Spleen (tissue), 11 donors: ENCODE measurements around the gene PLCB1. TPM values are rescaled to one million over a fixed set of nuclear protein-coding genes. Genes with fewer than 3 reads are reported as not detected.

Source experiments
- DNase-seq: peaks from one replicate; pipeline ENCODE4 v3.0.0-alpha.2; 2020
- H3K27ac ChIP-seq, 8 donors: fragments of 200-600 bp; sonication (generic) in 7 of 8; 1 replicate in 4 of 8; 2 replicates in 4 of 8; pipeline versions ENCODE4 v1.5.0 to v1.8.0; 2016 to 2021; ENCODE audit warnings: inconsistent platforms in 4 of 8, mild to moderate bottlenecking in 4 of 8, moderate library complexity in 1 of 8
- H3K27me3 ChIP-seq, 7 donors: fragments of 200-600 bp; sonication (generic) in 6 of 7; replicated peaks in 1 of 7; 1 replicate in 4 of 7; 2 replicates in 3 of 7; pipeline versions ENCODE4 v1.5.0 to v1.8.0; 2016 to 2021; ENCODE audit warnings: inconsistent platforms in 3 of 7, mild to moderate bottlenecking in 1 of 7
- H3K36me3 ChIP-seq, 6 donors: fragments of 200-600 bp; sonication (generic) in 5 of 6; 1 replicate in 4 of 6; 2 replicates in 2 of 6; pipeline versions ENCODE4 v1.5.0 to v1.8.0; 2016 to 2021; ENCODE audit warnings: inconsistent platforms in 2 of 6
- H3K4me1 ChIP-seq, 6 donors: fragments of 200-600 bp; sonication (generic) in 5 of 6; 1 replicate in 3 of 6; 2 replicates in 3 of 6; pipeline versions ENCODE4 v1.5.0 to v1.8.0; 2016 to 2021; ENCODE audit warnings: inconsistent platforms in 3 of 6
- H3K4me3 ChIP-seq, 8 donors: fragments of 200-600 bp; sonication (generic) in 7 of 8; 1 replicate in 4 of 8; 2 replicates in 4 of 8; pipeline versions ENCODE4 v1.5.0 to v1.8.0; 2016 to 2021; ENCODE audit warnings: inconsistent platforms in 4 of 8, mild to moderate bottlenecking in 4 of 8, moderate library complexity in 2 of 8
- H3K9me3 ChIP-seq, 8 donors: fragments of 200-600 bp; sonication (generic) in 7 of 8; 1 replicate in 4 of 8; 2 replicates in 4 of 8; pipeline versions ENCODE4 v1.5.0 to v1.8.0; 2016 to 2021; ENCODE audit warnings: inconsistent platforms in 4 of 8
- POLR2A ChIP-seq, 3 donors: fragments of 450-650 bp; IDR thresholded peaks; one replicate each; pipeline ENCODE4 v1.5.1; 2017; ENCODE audit warnings: antibody characterized with exemption in 3 of 3, mild to moderate bottlenecking in 1 of 3
- POLR2AphosphoS5 ChIP-seq, 3 donors: sonication (generic); formaldehyde crosslinking; IDR thresholded peaks; one replicate each; pipeline ENCODE4 v1.5.1; 2017; ENCODE audit warnings: antibody characterized with exemption in 3 of 3
- WGBS, 5 donors: extraction: QIAGEN DNeasy Blood & Tissue Kit in 3 of 5; methylation state at CpG; one replicate each; pipeline versions ENCODE4 v1.1.5 to v1.1.7; 2013 to 2018; 5-methylcytosine and 5-hydroxymethylcytosine counted together
- intact Hi-C: fragments of 100-400 bp; cut with DNase I; formaldehyde crosslinking; loops from one replicate; pipeline ENCODE4 v1.15.0; 2023; ENCODE audit warnings: low total_unique reads
- polyA plus RNA-seq, 3 donors: library from polyadenylated mRNA; stranded (reverse); fragments of 200-250 nt; gene quantifications; one replicate each; pipeline ENCODE4 v1.2.1, GENCODE V29; 2013
- total RNA-seq, 7 donors: library from RNA; depleted of rRNA in 3 of 7; stranded (reverse); fragments of >200 nt in 3 of 7; fragmentation: NEBNext Ultra II Directional in 4 of 7; extraction: Animal tissue kit (Norgen Biotek cat#: 25700) in 4 of 7; gene quantifications; one replicate each; pipeline versions ENCODE4 v1.1.0 to v1.2.1, GENCODE V29; 2016 to 2021
- TF ChIP-seq, protein P1 (sequence below), 11 experiments: fragments of 200-600 bp in 7 of 11; fragments of 450-650 bp in 4 of 11; sonication (generic) in 4 of 11; IDR thresholded peaks in 8 of 11; conservative IDR thresholded peaks in 3 of 11; 1 replicate in 7 of 11; 2 replicates in 4 of 11; pipeline versions ENCODE4 v1.4.0 to v1.8.0; 2016 to 2021; ENCODE audit warnings: antibody characterized with exemption in 11 of 11, inconsistent platforms in 4 of 11, mild to moderate bottlenecking in 1 of 11
- donor health status: healthy with polysubstance abuse.
- donor health status: DM: no; HTN: no; CAD: no; lungs with moderate emphysema.
- donor health status: DM: no; HTN: no; CAD: no.
- donor health status: Bipolar disorder and iron deficiency.
- donor health status: healthy.
- donor health status: DM: no; HTN: no; CAD: no.
- donor health status: DM: yes; HTN: yes; CAD: no.

PLCB1 gene
- total and polyA plus RNA-seq, 10 donors = 1.0 to 33.7 (median 16.2) TPM

DNA sequence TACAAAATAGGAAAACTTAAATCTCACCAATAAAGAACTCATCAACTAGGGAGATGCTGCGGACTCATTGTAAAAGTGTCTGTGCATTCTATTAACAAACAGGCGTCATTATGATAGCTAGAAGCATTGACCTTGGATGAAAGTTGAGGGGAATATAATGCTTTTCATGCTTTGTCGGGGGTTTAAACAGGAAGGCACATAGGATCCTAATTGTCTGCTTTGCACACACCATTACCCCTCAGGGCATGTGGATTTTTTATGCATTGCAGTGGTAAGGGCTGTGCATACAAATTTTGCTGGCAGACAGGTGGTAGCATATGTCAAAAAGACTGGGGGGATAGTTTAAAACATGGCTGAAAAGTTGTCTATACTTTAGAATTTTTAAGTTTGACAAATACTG is 488.9 kb downstream of the PLCB1 start:
- TF ChIP-seq, protein P1, sequence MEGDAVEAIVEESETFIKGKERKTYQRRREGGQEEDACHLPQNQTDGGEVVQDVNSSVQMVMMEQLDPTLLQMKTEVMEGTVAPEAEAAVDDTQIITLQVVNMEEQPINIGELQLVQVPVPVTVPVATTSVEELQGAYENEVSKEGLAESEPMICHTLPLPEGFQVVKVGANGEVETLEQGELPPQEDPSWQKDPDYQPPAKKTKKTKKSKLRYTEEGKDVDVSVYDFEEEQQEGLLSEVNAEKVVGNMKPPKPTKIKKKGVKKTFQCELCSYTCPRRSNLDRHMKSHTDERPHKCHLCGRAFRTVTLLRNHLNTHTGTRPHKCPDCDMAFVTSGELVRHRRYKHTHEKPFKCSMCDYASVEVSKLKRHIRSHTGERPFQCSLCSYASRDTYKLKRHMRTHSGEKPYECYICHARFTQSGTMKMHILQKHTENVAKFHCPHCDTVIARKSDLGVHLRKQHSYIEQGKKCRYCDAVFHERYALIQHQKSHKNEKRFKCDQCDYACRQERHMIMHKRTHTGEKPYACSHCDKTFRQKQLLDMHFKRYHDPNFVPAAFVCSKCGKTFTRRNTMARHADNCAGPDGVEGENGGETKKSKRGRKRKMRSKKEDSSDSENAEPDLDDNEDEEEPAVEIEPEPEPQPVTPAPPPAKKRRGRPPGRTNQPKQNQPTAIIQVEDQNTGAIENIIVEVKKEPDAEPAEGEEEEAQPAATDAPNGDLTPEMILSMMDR (IDR thresholded peaks at IDR 0.05 in 8 of 11, conservative IDR thresholded peaks at IDR 0.05 in 3 of 11) = no peak
- TF ChIP-seq POLR2A (IDR thresholded peaks at IDR 0.05) (no peak), POLR2AphosphoS5 (IDR thresholded peaks at IDR 0.05) (no peak)
- H3K27me3 ChIP-seq = no peaks in the 10 kb centered on the region
- intact Hi-C loops = no loop called here
- H3K36me3 ChIP-seq = no peaks in the 10 kb centered on the region
- 68 to 84% (median 73%) methylated on average over 3 of the region's 3 CpGs for WGBS, 5 donors
- no peak overlapping the region for H3K4me3 ChIP-seq
- H3K27ac ChIP-seq = no peak overlapping the region
- no peaks in the 10 kb centered on the region for H3K4me1 ChIP-seq
- no peaks in the 10 kb centered on the region for H3K9me3 ChIP-seq
- DNase-seq = no peak

DNA sequence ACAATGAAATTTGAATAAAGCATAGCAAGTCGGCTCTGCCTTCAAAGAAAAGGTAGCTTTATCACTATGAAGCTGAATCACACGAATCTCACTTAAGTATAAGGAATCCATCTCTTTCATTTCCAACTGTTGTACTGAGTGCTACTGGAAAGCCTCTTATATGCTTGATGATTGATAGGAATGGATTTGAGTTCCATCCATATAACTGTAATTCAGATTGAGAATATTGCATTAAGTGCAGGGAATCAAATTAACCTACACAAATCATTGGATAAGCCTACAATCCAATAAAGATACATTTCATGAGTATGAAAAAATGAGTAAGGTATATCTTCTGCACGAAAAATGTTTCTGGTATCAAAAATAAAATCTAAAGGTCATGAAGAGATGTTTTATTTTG is 492.0 kb downstream of the PLCB1 start:
- Histone ChIP-seq H3K9me3 (no peaks in the 10 kb centered on the region), H3K4me3 (no peak overlapping the region), H3K36me3 (no peaks in the 10 kb centered on the region), H3K4me1 (no peaks in the 10 kb centered on the region), H3K27me3 (no peaks in the 10 kb centered on the region), H3K27ac (no peak overlapping the region)
- intact Hi-C loops = no loop called here
- no peak for DNase-seq
- 77 to 85% (median 82%) methylated on average over 3 of the region's 3 CpGs for WGBS, 5 donors
- TF ChIP-seq POLR2A (IDR thresholded peaks at IDR 0.05) (no peak), POLR2AphosphoS5 (IDR thresholded peaks at IDR 0.05) (no peak)
- TF ChIP-seq, protein P1 (IDR thresholded peaks at IDR 0.05 in 8 of 11, conservative IDR thresholded peaks at IDR 0.05 in 3 of 11) = no peak

DNA sequence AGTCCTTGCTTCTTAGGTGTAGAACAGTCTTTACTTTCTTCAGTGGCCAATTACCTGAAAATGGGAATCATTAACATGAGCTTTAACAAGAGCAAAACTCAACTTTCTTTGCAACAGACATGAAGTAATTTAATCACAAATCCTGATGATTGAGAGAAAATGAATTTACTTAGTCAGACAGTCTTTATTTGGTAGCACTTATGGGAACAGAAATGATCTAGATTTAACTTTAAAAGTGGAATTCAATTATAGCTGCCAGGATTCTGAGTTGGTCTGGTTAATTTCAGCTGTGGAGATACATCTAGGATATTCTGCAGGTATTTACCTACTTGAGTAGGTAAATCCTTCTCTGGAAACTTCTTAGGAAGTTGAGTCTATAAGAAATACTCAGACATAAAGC is 492.6 kb downstream of the PLCB1 start:
- Histone ChIP-seq H3K4me1 (no peaks in the 10 kb centered on the region), H3K27me3 (no peaks in the 10 kb centered on the region), H3K4me3 (no peak overlapping the region), H3K36me3 (no peaks in the 10 kb centered on the region), H3K9me3 (no peaks in the 10 kb centered on the region), H3K27ac (no peak overlapping the region)
- DNase-seq = no peak
- intact Hi-C loops = no loop called here
- TF ChIP-seq POLR2AphosphoS5 (IDR thresholded peaks at IDR 0.05) = no peak
- TF ChIP-seq, protein P1 (IDR thresholded peaks at IDR 0.05 in 8 of 11, conservative IDR thresholded peaks at IDR 0.05 in 3 of 11) = no peak
- no peak for TF ChIP-seq POLR2A (IDR thresholded peaks at IDR 0.05)

DNA sequence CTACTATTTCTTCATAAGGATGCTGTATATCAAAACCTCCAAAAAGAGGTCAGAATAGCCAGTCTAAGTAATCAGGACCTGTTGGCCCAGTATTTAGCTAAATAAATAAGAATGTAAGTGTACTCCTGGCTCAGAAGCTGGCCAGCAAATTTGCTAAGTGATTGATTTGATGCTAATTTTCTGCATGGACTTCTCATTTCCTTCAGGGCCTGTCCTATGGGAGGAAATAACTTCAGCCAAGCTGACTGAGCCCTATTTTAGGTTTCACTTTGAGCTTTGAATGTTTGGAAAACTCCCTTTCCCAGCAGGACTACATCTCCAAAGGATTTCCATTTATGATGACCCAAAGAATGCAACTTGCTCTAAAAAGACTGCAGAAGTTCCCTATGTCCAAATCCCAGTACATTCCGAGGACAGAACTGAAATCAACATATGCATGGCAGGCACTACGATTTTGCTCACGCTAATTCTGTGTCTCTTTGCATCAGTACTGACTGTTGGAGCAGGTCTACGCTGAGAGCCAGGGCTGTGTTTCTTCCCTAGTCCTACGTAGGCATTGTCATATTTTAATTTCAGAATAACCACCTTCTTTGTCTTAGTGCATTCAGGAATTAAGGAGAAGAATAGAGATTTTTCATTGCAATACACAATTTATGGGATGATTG is 495.4 kb downstream of the PLCB1 start:
- 55 to 75% (median 68%) methylated on average over 5 of the region's 5 CpGs for WGBS, 5 donors
- no peak for TF ChIP-seq POLR2A (IDR thresholded peaks at IDR 0.05)
- TF ChIP-seq, protein P1 (IDR thresholded peaks at IDR 0.05 in 8 of 11, conservative IDR thresholded peaks at IDR 0.05 in 3 of 11) = no peak
- no peak for TF ChIP-seq POLR2AphosphoS5 (IDR thresholded peaks at IDR 0.05)
- peak overlapping the region in 4 of 8 donors; percentile 5 to 44 (median 34) for H3K27ac ChIP-seq

More for the DNA sequence above, 495.4 kb downstream of the PLCB1 start:
- H3K4me3 ChIP-seq = peak overlapping the region in 2 of 8 donors; percentile 11 to 50
- no peaks in the 10 kb centered on the region for H3K4me1 ChIP-seq
- DNase-seq = no peak
- intact Hi-C loops = no loop called here
- no peaks in the 10 kb centered on the region for H3K9me3 ChIP-seq
- no peaks in the 10 kb centered on the region for H3K36me3 ChIP-seq
- no peaks in the 10 kb centered on the region for H3K27me3 ChIP-seq
